GM12878 (cell line): ENCODE results near the gene SLC6A7. TPM values are rescaled to one million over a fixed set of nuclear protein-coding genes. Genes with fewer than 3 reads are reported as not detected.

Experiments
- ATAC-seq: fragments of 200-7000 bp; cut with Tn5 transposase; 3 replicates; pipeline ENCODE4 v1.9.1; 2020; ENCODE audit warnings: mild to moderate bottlenecking, moderate library complexity
- BruUV-seq: library from RNA; stranded (reverse); fragments of 400-500 nt; replicated peaks from 2 replicates; lab custom pipeline; 2021; lab: Mats Ljungman, UMichigan
- CTCF ChIA-PET: fragments of 300-600 bp; sonication (Branson Sonifier 250); formaldehyde crosslinking; extraction: SDS; loops from one replicate; lab custom pipeline; 2021; ENCODE audit warnings: inconsistent platforms; lab: Yijun Ruan, JAX
- POLR2A ChIA-PET: fragments of 350-600 bp; formaldehyde crosslinking; extraction: SDS; loops from one replicate; lab custom pipeline; 2021; ENCODE audit warnings: inconsistent platforms; lab: Charles Lee
- RAD21 ChIA-PET: fragments of 300-600 bp; sonication (Branson Sonifier 250); formaldehyde crosslinking; loops from one replicate; lab custom pipeline; 2023; ENCODE audit warnings: antibody characterized with exemption; ENCODE audit not compliant: unreplicated experiment; lab: Charles Lee
- SMC1A ChIA-PET: fragments of 300-600 bp; sonication (Branson Sonifier 250); formaldehyde crosslinking; loops from one replicate; lab custom pipeline; 2023; ENCODE audit not compliant: unreplicated experiment, uncharacterized antibody; lab: Charles Lee
- DNase-seq: peaks from one replicate; pipeline ENCODE4 v3.0.0-alpha.2; 2011; ENCODE audit warnings: low read depth, low spot score
- FAIRE-seq: peaks from 3 replicates; lab custom pipeline; 2011; peaks lifted over from hg19 to GRCh38; lab: Jason Lieb, UNC
- H2AFZ ChIP-seq: 2 replicates; pipeline ENCODE4 v1.6.0; 2011; ENCODE audit warnings: low read depth, low read length, control low read depth; ENCODE audit not compliant: control insufficient read depth
- H3K27ac ChIP-seq: 2 replicates; pipeline ENCODE4 v1.5.1; 2011; ENCODE audit warnings: control low read depth; ENCODE audit not compliant: control insufficient read depth, insufficient read depth
- H3K27me3 ChIP-seq, 2 experiments: replicated peaks in 1 of 2; 2 replicates each; pipeline versions ENCODE4 v1.6.0 to v1.6.1; 2011; ENCODE audit warnings: low read length in 1 of 2; ENCODE audit not compliant: control insufficient read depth in 2 of 2, insufficient read depth in 2 of 2
- H3K36me3 ChIP-seq, 2 experiments: 2 replicates each; pipeline ENCODE4 v1.5.1; 2011; ENCODE audit warnings: low read length in 1 of 2; ENCODE audit not compliant: control insufficient read depth in 2 of 2, insufficient read depth in 2 of 2
- H3K4me1 ChIP-seq: 2 replicates; pipeline ENCODE4 v1.6.1; 2011; ENCODE audit warnings: mild to moderate bottlenecking, low read length, moderate library complexity, mixed read lengths; ENCODE audit not compliant: control insufficient read depth, insufficient read depth
- H3K4me2 ChIP-seq: 2 replicates; pipeline ENCODE4 v1.6.0; 2011; ENCODE audit warnings: control low read depth; ENCODE audit not compliant: control insufficient read depth, insufficient read depth
- H3K4me3 ChIP-seq: fragments of 200-600 bp; sonication (generic); 2 replicates; pipeline ENCODE4 v1.5.1; 2016
- H3K79me2 ChIP-seq: 2 replicates; pipeline ENCODE4 v1.6.0; 2011; ENCODE audit warnings: low read length; ENCODE audit not compliant: control insufficient read depth, insufficient read depth
- H3K9ac ChIP-seq: 2 replicates; pipeline ENCODE4 v1.8.0; 2011; ENCODE audit warnings: low read length, control low read depth, mixed read lengths; ENCODE audit not compliant: control insufficient read depth, insufficient read depth
- H3K9me3 ChIP-seq: replicated peaks from 3 replicates; pipeline ENCODE4 v1.5.1; 2011; ENCODE audit warnings: mild to moderate bottlenecking, low read length; ENCODE audit not compliant: control insufficient read depth, insufficient read depth
- H4K20me1 ChIP-seq: 2 replicates; pipeline ENCODE4 v1.6.0; 2011; ENCODE audit not compliant: control insufficient read depth, insufficient read depth
- BMI1 ChIP-seq: fragments of 450-650 bp; IDR thresholded peaks from 2 replicates; pipeline ENCODE4 v1.6.1; 2016; ENCODE audit warnings: mild to moderate bottlenecking, moderate library complexity, borderline replicate concordance
- CBX5 ChIP-seq: sonication (generic); IDR thresholded peaks from 2 replicates; pipeline ENCODE4 v1.6.1; 2016; ENCODE audit warnings: low read depth, moderate library complexity, mild to moderate bottlenecking, inconsistent platforms
- E4F1 ChIP-seq: fragments of 450-650 bp; IDR thresholded peaks from 2 replicates; pipeline ENCODE4 v1.6.1; 2018; ENCODE audit warnings: borderline replicate concordance, mild to moderate bottlenecking; ENCODE audit not compliant: partially characterized antibody
- EGR1 ChIP-seq, 2 experiments: IDR thresholded peaks; 1 replicate in 1 of 2; 2 replicates in 1 of 2; pipeline ENCODE4 v1.6.1; 2011 to 2012; ENCODE audit warnings: low read depth in 2 of 2, low read length in 2 of 2, borderline replicate concordance in 1 of 2, mild to moderate bottlenecking in 1 of 2, moderate library complexity in 1 of 2
- GABPA ChIP-seq: IDR thresholded peaks from 2 replicates; pipeline ENCODE4 v1.6.1; 2014; ENCODE audit warnings: antibody characterized with exemption, low read depth, mild to moderate bottlenecking, inconsistent platforms
- HCFC1 ChIP-seq: fragments of 150-350 bp; IDR thresholded peaks from 2 replicates; pipeline ENCODE4 v1.6.1; 2014; ENCODE audit warnings: low read length
- HDAC6 ChIP-seq: fragments of 200-600 bp; sonication (generic); IDR thresholded peaks from one replicate; pipeline ENCODE4 v1.8.0; 2017; ENCODE audit warnings: antibody characterized with exemption; ENCODE audit not compliant: unreplicated experiment
- MAX ChIP-seq: IDR thresholded peaks from 2 replicates; pipeline ENCODE4 v1.6.1; 2012; ENCODE audit warnings: low read depth, low read length, improper control_type of control experiment
- MEF2B ChIP-seq: fragments of 450-650 bp; IDR thresholded peaks from 2 replicates; pipeline ENCODE4 v1.6.1; 2018; ENCODE audit warnings: mild to moderate bottlenecking, moderate library complexity; ENCODE audit not compliant: partially characterized antibody, poor library complexity, severe bottlenecking
- NBN ChIP-seq: fragments of 450-650 bp; IDR thresholded peaks from 2 replicates; pipeline ENCODE4 v1.6.1; 2016
- NR2C2 ChIP-seq: IDR thresholded peaks from 2 replicates; pipeline ENCODE4 v1.6.1; 2011; ENCODE audit warnings: borderline replicate concordance, low read depth; ENCODE audit not compliant: control insufficient read depth, insufficient read length
- PKNOX1 ChIP-seq: fragments of 450-650 bp; IDR thresholded peaks from 2 replicates; pipeline ENCODE4 v1.6.1; 2016; ENCODE audit warnings: mild to moderate bottlenecking
- RCOR1 ChIP-seq: conservative IDR thresholded peaks from 2 replicates; pipeline ENCODE4 v1.6.1; 2012; ENCODE audit warnings: low read depth, low read length, improper control_type of control experiment
- SP1 ChIP-seq: IDR thresholded peaks from one replicate; pipeline ENCODE4 v1.6.1; 2011; ENCODE audit warnings: low read depth, low read length
- TCF7 ChIP-seq: IDR thresholded peaks from 2 replicates; pipeline ENCODE4 v1.6.1; 2014; ENCODE audit warnings: antibody characterized with exemption, borderline replicate concordance
- ZSCAN29 ChIP-seq: fragments of 450-650 bp; IDR thresholded peaks from 2 replicates; pipeline ENCODE4 v1.6.1; 2017; ENCODE audit warnings: mild to moderate bottlenecking, moderate library complexity
- WGBS: methylation state at CpG from one replicate; pipeline ENCODE4 v1.1.6; 2016; ENCODE audit warnings: low lambda C conversion rate; ENCODE audit not compliant: insufficient replicate concordance, insufficient coverage; ENCODE audit errors: missing lambda C conversion rate; 5-methylcytosine and 5-hydroxymethylcytosine counted together
- in situ Hi-C: fragments of 300-500 bp; cut with MboI; formaldehyde crosslinking; loops from 9 replicates; pipeline ENCODE4 v1.14.3; 2018; ENCODE audit warnings: mixed read lengths
- intact Hi-C: fragments of 100-400 bp; cut with micrococcal nuclease; formaldehyde crosslinking; loops from one replicate; pipeline ENCODE4 v1.14.2; 2022; ENCODE audit not compliant: unreplicated experiment
- polyA plus RNA-seq, 11 experiments: library from polyadenylated mRNA; depleted of rRNA in 4 of 11; unstranded in 6 of 11; stranded (reverse) in 5 of 11; fragments of >200 nt; fragmentation: Nextera tagmentation in 4 of 11; fragmentation: Illumina TruSeq in 1 of 11; extraction: Ambion mirVana in 4 of 11; extraction: Trizol in 1 of 11; gene quantifications; 1 replicate in 1 of 11; 2 replicates in 10 of 11; pipeline versions ENCODE4 v1.2.1 to v1.2.3, GENCODE V29; 2011 to 2016; ENCODE audit warnings: inconsistent platforms in 2 of 11, missing spikeins in 2 of 11, low read depth in 1 of 11
- total RNA-seq, 4 experiments: library from RNA; depleted of rRNA in 3 of 4; stranded (reverse); fragments of >200 nt in 3 of 4; fragmentation: Illumina TruSeq in 1 of 4; extraction: Trizol in 1 of 4; gene quantifications; 2 replicates each; pipeline versions ENCODE4 v1.2.1 to v1.2.3, GENCODE V29; 2013 to 2021
- TF ChIP-seq, protein P1 (sequence below): IDR thresholded peaks from 2 replicates; pipeline ENCODE4 v1.6.1; 2012; ENCODE audit warnings: mild to moderate bottlenecking, low read depth, low read length

The SLC6A7 gene
- total and polyA plus RNA-seq, 10 of the 15 experiments (the other 5 are each of a cell fraction or from before 2014, with no cell fraction given): 0.01 to 0.15 (median 0.06) TPM; not detected in 7

DNA sequence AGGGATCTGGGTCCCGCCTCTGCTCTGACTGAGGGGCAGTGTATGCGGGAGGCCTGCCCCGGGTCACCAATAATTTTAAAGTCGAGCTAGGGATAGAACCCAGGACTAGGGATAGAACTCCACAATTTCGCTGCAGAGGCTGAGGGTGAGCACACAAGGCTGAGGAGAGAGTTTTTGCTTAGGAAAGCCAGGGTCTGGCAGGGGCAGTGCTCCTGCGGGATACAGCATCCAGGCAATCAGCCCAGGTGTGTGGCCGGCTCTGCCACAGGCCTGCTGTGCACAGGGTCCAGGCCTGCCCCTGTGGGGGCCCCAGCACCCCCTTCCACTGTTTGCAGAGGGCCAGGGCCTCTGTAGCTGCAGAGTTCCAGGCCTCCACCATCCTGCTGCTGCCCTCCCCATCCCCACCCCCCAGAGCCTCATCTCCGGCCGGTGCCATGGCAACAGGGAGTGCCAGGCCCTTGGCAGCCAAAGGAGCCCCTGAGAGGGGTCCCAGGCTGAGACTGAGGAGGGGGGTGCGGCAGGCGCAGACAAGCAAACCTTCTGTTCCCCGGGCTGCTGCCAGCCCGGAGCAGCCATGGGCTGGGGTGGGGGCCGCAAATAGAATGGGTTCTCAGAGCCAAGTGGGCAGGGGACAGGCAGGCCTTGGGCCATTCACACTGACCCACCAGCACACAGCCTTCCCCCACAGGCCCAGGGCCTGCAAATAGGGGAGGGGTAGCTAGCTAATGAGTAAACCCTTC, 42.8 kb upstream of the SLC6A7 start:
- CTCF ChIA-PET: no interaction called here
- BruUV-seq: no TSS peak

More for the DNA sequence above, 42.8 kb upstream of the SLC6A7 start:
- RAD21 ChIA-PET: no interaction called here
- no peak for FAIRE-seq
- 51% methylated on average over 14 of the region's 14 CpGs for WGBS
- H3K27me3 ChIP-seq: no peaks in the 10 kb centered on the region
- no peaks in the 10 kb centered on the region for H3K4me1 ChIP-seq
- no peak overlapping the region for H2AFZ ChIP-seq
- H3K9me3 ChIP-seq: no peaks in the 10 kb centered on the region
- in situ Hi-C loops (no loop called here), intact Hi-C loops (no loop called here)
- H3K36me3 ChIP-seq: no peaks in the 10 kb centered on the region
- no peaks in the 10 kb centered on the region for H3K79me2 ChIP-seq
- no peak overlapping the region for H3K4me3 ChIP-seq
- POLR2A ChIA-PET: no interaction called here
- DNase-seq: no peak
- H3K9ac ChIP-seq: no peak overlapping the region
- SMC1A ChIA-PET: interaction anchor here (0.5 kb wide), 1 partner anchor 12 kb away, joined by 4 read pairs; no protein-coding TSS in a partner anchor
- ATAC-seq: no peak
- H3K4me2 ChIP-seq: no peak overlapping the region
- H4K20me1 ChIP-seq: no peaks in the 10 kb centered on the region
- TF ChIP-seq NR2C2: no peak
- no peak for TF ChIP-seq ZSCAN29
- no peak for TF ChIP-seq RCOR1
- TF ChIP-seq NBN: no peak
- no peak for TF ChIP-seq TCF7
- no peak for TF ChIP-seq MAX
- no peak for TF ChIP-seq BMI1
- TF ChIP-seq PKNOX1: no peak
- no peak for TF ChIP-seq HDAC6
- TF ChIP-seq, protein P1, sequence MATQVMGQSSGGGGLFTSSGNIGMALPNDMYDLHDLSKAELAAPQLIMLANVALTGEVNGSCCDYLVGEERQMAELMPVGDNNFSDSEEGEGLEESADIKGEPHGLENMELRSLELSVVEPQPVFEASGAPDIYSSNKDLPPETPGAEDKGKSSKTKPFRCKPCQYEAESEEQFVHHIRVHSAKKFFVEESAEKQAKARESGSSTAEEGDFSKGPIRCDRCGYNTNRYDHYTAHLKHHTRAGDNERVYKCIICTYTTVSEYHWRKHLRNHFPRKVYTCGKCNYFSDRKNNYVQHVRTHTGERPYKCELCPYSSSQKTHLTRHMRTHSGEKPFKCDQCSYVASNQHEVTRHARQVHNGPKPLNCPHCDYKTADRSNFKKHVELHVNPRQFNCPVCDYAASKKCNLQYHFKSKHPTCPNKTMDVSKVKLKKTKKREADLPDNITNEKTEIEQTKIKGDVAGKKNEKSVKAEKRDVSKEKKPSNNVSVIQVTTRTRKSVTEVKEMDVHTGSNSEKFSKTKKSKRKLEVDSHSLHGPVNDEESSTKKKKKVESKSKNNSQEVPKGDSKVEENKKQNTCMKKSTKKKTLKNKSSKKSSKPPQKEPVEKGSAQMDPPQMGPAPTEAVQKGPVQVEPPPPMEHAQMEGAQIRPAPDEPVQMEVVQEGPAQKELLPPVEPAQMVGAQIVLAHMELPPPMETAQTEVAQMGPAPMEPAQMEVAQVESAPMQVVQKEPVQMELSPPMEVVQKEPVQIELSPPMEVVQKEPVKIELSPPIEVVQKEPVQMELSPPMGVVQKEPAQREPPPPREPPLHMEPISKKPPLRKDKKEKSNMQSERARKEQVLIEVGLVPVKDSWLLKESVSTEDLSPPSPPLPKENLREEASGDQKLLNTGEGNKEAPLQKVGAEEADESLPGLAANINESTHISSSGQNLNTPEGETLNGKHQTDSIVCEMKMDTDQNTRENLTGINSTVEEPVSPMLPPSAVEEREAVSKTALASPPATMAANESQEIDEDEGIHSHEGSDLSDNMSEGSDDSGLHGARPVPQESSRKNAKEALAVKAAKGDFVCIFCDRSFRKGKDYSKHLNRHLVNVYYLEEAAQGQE: no peak
- TF ChIP-seq GABPA: no peak
- no peak for TF ChIP-seq MEF2B
- TF ChIP-seq HCFC1: no peak
- TF ChIP-seq CBX5: no peak
- TF ChIP-seq SP1: no peak
- TF ChIP-seq E4F1: no peak
- no peak for TF ChIP-seq EGR1 (IDR thresholded peaks at IDR 0.05; ENCODE audit: borderline replicate concordance in 1 of 2, low read depth in 2 of 2, low read length in 2 of 2)
- H3K27ac ChIP-seq: no peak overlapping the region
